ENCODE results near the gene MED12L.

GRCh38 chr3:151329363-151329762 lies 243.9 kb downstream of the MED12L start, which contains the start of gene P2RY13:
- TF ChIP-seq POLR2A (IDR thresholded peaks at IDR 0.05; ENCODE audit: low read depth) (no peak), POLR2AphosphoS5 (IDR thresholded peaks at IDR 0.05) (no peak), CTCF (IDR thresholded peaks at IDR 0.05) (no peak), EP300 (IDR thresholded peaks at IDR 0.05) (no peak)
